Effector memory CD8-positive, alpha-beta T cell (primary cell): Measurements from ENCODE around the gene GUK1.

Source experiments
- ATAC-seq: fragments of 150-1000 bp; cut with Tn5 transposase; replicated peaks from 2 replicates; pipeline ENCODE4 v1.10.0; 2021; ENCODE audit warnings: mild to moderate bottlenecking, moderate library complexity
- DNase-seq, 3 experiments: peaks; one replicate each; pipeline ENCODE4 v3.0.0; 2021
- H3K27ac Mint-ChIP-seq, 2 donors: one replicate each; pipeline ENCODE4 v1.8.0; 2022; ENCODE audit warnings: mild to moderate bottlenecking in 2 of 2, mixed read lengths in 2 of 2, moderate library complexity in 2 of 2
- H3K27me3 Mint-ChIP-seq, 2 donors: one replicate each; pipeline ENCODE4 v1.8.0; 2022; ENCODE audit warnings: mixed read lengths in 2 of 2
- H3K36me3 Mint-ChIP-seq: one replicate; pipeline ENCODE4 v1.8.0; 2022; ENCODE audit warnings: mild to moderate bottlenecking, moderate library complexity, mixed read lengths; ENCODE audit not compliant: insufficient read depth
- H3K4me1 Mint-ChIP-seq, 2 donors: one replicate each; pipeline ENCODE4 v1.8.0; 2022; ENCODE audit warnings: low read depth in 2 of 2, mixed read lengths in 2 of 2
- H3K4me3 Mint-ChIP-seq, 2 donors: one replicate each; pipeline ENCODE4 v1.8.0; 2022; ENCODE audit warnings: mild to moderate bottlenecking in 2 of 2, mixed read lengths in 2 of 2, moderate library complexity in 2 of 2
- H3K9me3 Mint-ChIP-seq, 2 donors: one replicate each; pipeline ENCODE4 v1.8.0; 2022; ENCODE audit warnings: mixed read lengths in 2 of 2

GUK1 gene

GRCh38 chr1:228161362-228161761 is 21.3 kb downstream of the GUK1 start:
- H3K9me3 Mint-ChIP-seq = no peaks in the 10 kb centered on the region
- ATAC-seq (no peak), DNase-seq (no peak)
- peaks cover 12% of the 10 kb centered on the region in 2 donors for H3K4me1 Mint-ChIP-seq
- H3K27me3 Mint-ChIP-seq = no peaks in the 10 kb centered on the region
- peaks cover 38% of the 10 kb centered on the region for H3K36me3 Mint-ChIP-seq
- no peak overlapping the region for H3K4me3 Mint-ChIP-seq
- no peak overlapping the region for H3K27ac Mint-ChIP-seq

GRCh38 chr1:228161866-228162265 is 21.8 kb downstream of the GUK1 start:
- Mint-ChIP-seq H3K27me3 (no peaks in the 10 kb centered on the region), H3K36me3 (peaks cover 42% of the 10 kb centered on the region), H3K9me3 (no peaks in the 10 kb centered on the region), H3K27ac (peak overlapping the region in 1 of 2 donors; percentile 41), H3K4me3 (no peak overlapping the region), H3K4me1 (peaks cover 16% of the 10 kb centered on the region in 2 donors)
- DNase-seq (no peak), ATAC-seq (no peak)

- peak overlapping the region in 1 of 2 donors; percentile 41 for H3K27ac Mint-ChIP-seq
- H3K9me3 Mint-ChIP-seq = no peaks in the 10 kb centered on the region
- H3K4me3 Mint-ChIP-seq = no peak overlapping the region
- ATAC-seq (no peak), DNase-seq (no peak)
- H3K27me3 Mint-ChIP-seq = no peaks in the 10 kb centered on the region
- H3K4me1 Mint-ChIP-seq = peaks cover 17 to 18% of the 10 kb centered on the region in 2 donors
- peaks cover 42% of the 10 kb centered on the region for H3K36me3 Mint-ChIP-seq
Observed at GRCh38 chr1:228162286-228163006, 22.4 kb downstream of the GUK1 start.

GRCh38 chr1:228163007-228163753 is 23.1 kb downstream of the GUK1 start:
- Mint-ChIP-seq H3K27me3 (no peaks in the 10 kb centered on the region), H3K4me3 (no peak overlapping the region), H3K27ac (peak overlapping the region in 1 of 2 donors; percentile 41), H3K9me3 (no peaks in the 10 kb centered on the region), H3K4me1 (peaks cover 17 to 18% of the 10 kb centered on the region in 2 donors), H3K36me3 (peaks cover 42% of the 10 kb centered on the region)
- DNase-seq (no peak), ATAC-seq (no peak)

- Mint-ChIP-seq H3K4me3 (peak overlapping the region; percentile 71 to 85), H3K36me3 (peaks cover 42% of the 10 kb centered on the region), H3K27me3 (no peaks in the 10 kb centered on the region), H3K4me1 (peaks cover 21 to 22% of the 10 kb centered on the region in 2 donors), H3K9me3 (no peaks in the 10 kb centered on the region), H3K27ac (peak overlapping the region; percentile 93)
- DNase-seq (no peak), ATAC-seq (no peak)
Observed at GRCh38 chr1:228163776-228164519, 23.9 kb downstream of the GUK1 start.

GRCh38 chr1:228164561-228165371 is 24.7 kb downstream of the GUK1 start:
- H3K4me1 Mint-ChIP-seq = peaks cover 21 to 27% of the 10 kb centered on the region in 2 donors
- H3K36me3 Mint-ChIP-seq = peaks cover 37% of the 10 kb centered on the region
- peak overlapping the region; percentile 93 for H3K27ac Mint-ChIP-seq
- no peaks in the 10 kb centered on the region for H3K27me3 Mint-ChIP-seq
- H3K9me3 Mint-ChIP-seq = no peaks in the 10 kb centered on the region
- DNase-seq (no peak), ATAC-seq (no peak)
- H3K4me3 Mint-ChIP-seq = peak overlapping the region; percentile 71 to 85

GRCh38 chr1:228165372-228166169 is 25.5 kb downstream of the GUK1 start, which contains the start of gene IBA57:
TSS of gene IBA57 (plus strand) at chr1:228165804. CDS start at chr1:228165817, 13 bp downstream.
- Mint-ChIP-seq H3K9me3 (no peaks in the 10 kb centered on the region), H3K36me3 (peaks cover 37% of the 10 kb centered on the region), H3K4me3 (peak within 1 kb of the TSS; percentile 71 to 85), H3K27ac (peak within 1 kb of the TSS; percentile 93), H3K4me1 (peaks cover 21 to 27% of the 10 kb centered on the region in 2 donors), H3K27me3 (no peaks in the 10 kb centered on the region)
- DNase-seq = peak; percentile 99
- ATAC-seq = peak; percentile 78

- H3K27ac Mint-ChIP-seq = peak overlapping the region; percentile 93
- ATAC-seq = peak; percentile 27
- peaks cover 21 to 27% of the 10 kb centered on the region in 2 donors for H3K4me1 Mint-ChIP-seq
- no peaks in the 10 kb centered on the region for H3K9me3 Mint-ChIP-seq
- H3K4me3 Mint-ChIP-seq = peak overlapping the region; percentile 71 to 85
- no peaks in the 10 kb centered on the region for H3K27me3 Mint-ChIP-seq
- DNase-seq = peak; percentile 55 to 67 (median 60)
- H3K36me3 Mint-ChIP-seq = peaks cover 40% of the 10 kb centered on the region
Observed at GRCh38 chr1:228166170-228166936, 26.3 kb downstream of the GUK1 start.

GRCh38 chr1:228168563-228169270 is 28.6 kb downstream of the GUK1 start:
- Mint-ChIP-seq H3K27me3 (no peaks in the 10 kb centered on the region), H3K36me3 (peaks cover 43% of the 10 kb centered on the region), H3K9me3 (no peaks in the 10 kb centered on the region), H3K27ac (peak overlapping the region in 1 of 2 donors; percentile 93), H3K4me3 (no peak overlapping the region), H3K4me1 (peaks cover 21 to 34% of the 10 kb centered on the region in 2 donors)
- DNase-seq (no peak), ATAC-seq (no peak)

GRCh38 chr1:228169345-228169744 is 29.3 kb downstream of the GUK1 start:
- Mint-ChIP-seq H3K27ac (peak overlapping the region in 1 of 2 donors; percentile 62), H3K4me3 (no peak overlapping the region), H3K27me3 (no peaks in the 10 kb centered on the region), H3K9me3 (no peaks in the 10 kb centered on the region), H3K4me1 (peaks cover 21 to 32% of the 10 kb centered on the region in 2 donors), H3K36me3 (peaks cover 37% of the 10 kb centered on the region)
- DNase-seq (no peak), ATAC-seq (no peak)

GRCh38 chr1:228170666-228171065 is 30.6 kb downstream of the GUK1 start:
- ATAC-seq = no peak
- peaks cover 14 to 23% of the 10 kb centered on the region in 2 donors for H3K4me1 Mint-ChIP-seq
- peaks cover 37% of the 10 kb centered on the region for H3K36me3 Mint-ChIP-seq
- no peaks in the 10 kb centered on the region for H3K9me3 Mint-ChIP-seq
- no peak overlapping the region for H3K4me3 Mint-ChIP-seq
- no peak for DNase-seq
- no peaks in the 10 kb centered on the region for H3K27me3 Mint-ChIP-seq
- no peak overlapping the region for H3K27ac Mint-ChIP-seq
